ENCODE results near the gene TRAF3IP3.

DNA sequence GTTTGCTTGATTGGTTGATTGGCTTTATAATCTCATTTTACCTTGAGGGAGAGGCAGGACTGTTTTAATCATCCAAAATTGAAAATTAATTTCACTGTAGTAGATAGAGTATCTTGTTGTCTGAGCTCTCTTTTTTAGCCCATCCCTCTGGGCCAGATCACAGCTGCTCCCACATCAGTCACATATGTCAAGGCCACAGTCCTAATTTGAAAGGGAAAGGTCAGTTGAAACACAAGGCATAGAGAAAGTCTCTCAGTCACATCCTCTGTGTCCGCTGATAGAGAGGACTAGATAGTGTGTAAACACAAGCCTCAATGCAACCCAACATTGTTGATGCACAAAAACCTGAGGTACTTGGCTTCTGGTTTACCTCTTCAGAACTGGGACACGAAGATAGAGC, 21.7 kb downstream of the TRAF3IP3 start:
- TF ChIP-seq CTCF (IDR thresholded peaks at IDR 0.05) = no peak
- no peak for TF ChIP-seq POLR2A (IDR thresholded peaks at IDR 0.05)
- no peak for TF ChIP-seq POLR2AphosphoS5 (IDR thresholded peaks at IDR 0.05; ENCODE audit: insufficient read depth in 1 of 2, low read depth in 1 of 2)

Data from vagina (tissue), 2 donors.